ENCODE measurements around the gene KLF9.

The KLF9 gene

DNA sequence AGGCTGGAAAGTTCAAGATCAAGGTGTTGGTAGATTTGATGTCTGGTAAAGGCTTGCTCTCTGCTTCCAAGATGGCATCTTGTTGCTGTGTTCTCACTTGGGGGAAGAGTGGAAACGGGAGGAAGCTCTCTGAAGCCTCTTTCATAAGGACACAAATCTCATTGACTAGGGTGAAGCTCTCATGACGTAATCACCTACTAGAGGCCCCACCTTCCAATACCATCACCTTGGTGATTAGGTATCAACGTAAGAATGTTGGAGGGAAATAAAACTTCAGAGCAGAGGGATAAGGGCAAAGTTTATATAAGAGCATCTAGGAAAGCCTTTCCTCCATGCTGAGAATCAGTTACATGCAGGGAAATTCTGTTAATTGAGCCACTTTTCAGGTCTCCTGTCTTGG is 15.4 kb upstream of the KLF9 start:
- H3K27me3 ChIP-seq (ENCODE audit: low read depth, low read length) = peaks cover 5% of the 10 kb centered on the region; the same call in 1 of the 2 replicates
- H3K4me3 ChIP-seq (ENCODE audit: low read length) = no peak overlapping the region
- H3K9ac ChIP-seq (ENCODE audit: low read length) = no peak overlapping the region
- H3K4me1 ChIP-seq (ENCODE audit: low read length) = no peaks in the 10 kb centered on the region
- H2AFZ ChIP-seq (ENCODE audit: low read depth, low read length) = no peak overlapping the region
- no peaks in the 10 kb centered on the region for H3K36me3 ChIP-seq (replicated peaks; ENCODE audit: low read depth, low read length)
- no peaks in the 10 kb centered on the region for H3K79me2 ChIP-seq (ENCODE audit: low read length)
- H3K4me2 ChIP-seq (ENCODE audit: low read length) = no peak overlapping the region
- no peak overlapping the region for H3K27ac ChIP-seq (ENCODE audit: low read length)
- no peaks in the 10 kb centered on the region for H3K9me3 ChIP-seq (ENCODE audit: insufficient read depth, low read length)
- TF ChIP-seq, protein P1, sequence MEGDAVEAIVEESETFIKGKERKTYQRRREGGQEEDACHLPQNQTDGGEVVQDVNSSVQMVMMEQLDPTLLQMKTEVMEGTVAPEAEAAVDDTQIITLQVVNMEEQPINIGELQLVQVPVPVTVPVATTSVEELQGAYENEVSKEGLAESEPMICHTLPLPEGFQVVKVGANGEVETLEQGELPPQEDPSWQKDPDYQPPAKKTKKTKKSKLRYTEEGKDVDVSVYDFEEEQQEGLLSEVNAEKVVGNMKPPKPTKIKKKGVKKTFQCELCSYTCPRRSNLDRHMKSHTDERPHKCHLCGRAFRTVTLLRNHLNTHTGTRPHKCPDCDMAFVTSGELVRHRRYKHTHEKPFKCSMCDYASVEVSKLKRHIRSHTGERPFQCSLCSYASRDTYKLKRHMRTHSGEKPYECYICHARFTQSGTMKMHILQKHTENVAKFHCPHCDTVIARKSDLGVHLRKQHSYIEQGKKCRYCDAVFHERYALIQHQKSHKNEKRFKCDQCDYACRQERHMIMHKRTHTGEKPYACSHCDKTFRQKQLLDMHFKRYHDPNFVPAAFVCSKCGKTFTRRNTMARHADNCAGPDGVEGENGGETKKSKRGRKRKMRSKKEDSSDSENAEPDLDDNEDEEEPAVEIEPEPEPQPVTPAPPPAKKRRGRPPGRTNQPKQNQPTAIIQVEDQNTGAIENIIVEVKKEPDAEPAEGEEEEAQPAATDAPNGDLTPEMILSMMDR (IDR thresholded peaks at IDR 0.05; ENCODE audit: low read depth, low read length) = no peak
- no peak for TF ChIP-seq EZH2phosphoT487 (IDR thresholded peaks at IDR 0.05; ENCODE audit: low read depth)
- no peaks in the 10 kb centered on the region for H4K20me1 ChIP-seq (ENCODE audit: insufficient read depth, low read length)

DNA sequence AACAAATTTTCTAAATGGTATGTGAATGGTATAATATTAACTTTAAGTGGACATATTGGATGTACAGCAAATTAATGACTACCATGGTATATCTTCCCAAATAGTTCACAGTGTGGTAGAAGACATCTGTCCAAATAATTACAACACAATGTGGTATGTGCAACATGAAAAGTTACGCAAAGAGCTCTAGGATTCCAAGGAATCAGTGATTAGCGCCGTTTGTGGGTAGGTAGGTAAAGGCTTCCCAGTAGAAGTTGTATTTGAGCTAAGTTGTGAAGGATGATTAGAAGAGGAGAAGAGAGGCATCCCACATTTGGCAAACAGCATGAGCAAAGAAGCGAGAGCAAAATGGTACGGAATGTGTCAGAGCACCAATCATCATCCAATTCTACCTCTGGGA is 14.3 kb upstream of the KLF9 start:
- H3K27me3 ChIP-seq (ENCODE audit: low read depth, low read length) = peaks cover 5% of the 10 kb centered on the region; the same call in 1 of the 2 replicates
- no peaks in the 10 kb centered on the region for H3K36me3 ChIP-seq (replicated peaks; ENCODE audit: low read depth, low read length)
- no peaks in the 10 kb centered on the region for H3K79me2 ChIP-seq (ENCODE audit: low read length)
- H3K4me1 ChIP-seq (ENCODE audit: low read length) = no peaks in the 10 kb centered on the region
- H2AFZ ChIP-seq (ENCODE audit: low read depth, low read length) = no peak overlapping the region
- H4K20me1 ChIP-seq (ENCODE audit: insufficient read depth, low read length) = no peaks in the 10 kb centered on the region
- no peaks in the 10 kb centered on the region for H3K9me3 ChIP-seq (ENCODE audit: insufficient read depth, low read length)
- TF ChIP-seq, protein P1 (IDR thresholded peaks at IDR 0.05; ENCODE audit: low read depth, low read length) = no peak
- TF ChIP-seq EZH2phosphoT487 (IDR thresholded peaks at IDR 0.05; ENCODE audit: low read depth) = no peak
- H3K9ac ChIP-seq (ENCODE audit: low read length) = no peak overlapping the region
- H3K27ac ChIP-seq (ENCODE audit: low read length) = no peak overlapping the region
- H3K4me3 ChIP-seq (ENCODE audit: low read length) = no peak overlapping the region
- no peak overlapping the region for H3K4me2 ChIP-seq (ENCODE audit: low read length)

DNA sequence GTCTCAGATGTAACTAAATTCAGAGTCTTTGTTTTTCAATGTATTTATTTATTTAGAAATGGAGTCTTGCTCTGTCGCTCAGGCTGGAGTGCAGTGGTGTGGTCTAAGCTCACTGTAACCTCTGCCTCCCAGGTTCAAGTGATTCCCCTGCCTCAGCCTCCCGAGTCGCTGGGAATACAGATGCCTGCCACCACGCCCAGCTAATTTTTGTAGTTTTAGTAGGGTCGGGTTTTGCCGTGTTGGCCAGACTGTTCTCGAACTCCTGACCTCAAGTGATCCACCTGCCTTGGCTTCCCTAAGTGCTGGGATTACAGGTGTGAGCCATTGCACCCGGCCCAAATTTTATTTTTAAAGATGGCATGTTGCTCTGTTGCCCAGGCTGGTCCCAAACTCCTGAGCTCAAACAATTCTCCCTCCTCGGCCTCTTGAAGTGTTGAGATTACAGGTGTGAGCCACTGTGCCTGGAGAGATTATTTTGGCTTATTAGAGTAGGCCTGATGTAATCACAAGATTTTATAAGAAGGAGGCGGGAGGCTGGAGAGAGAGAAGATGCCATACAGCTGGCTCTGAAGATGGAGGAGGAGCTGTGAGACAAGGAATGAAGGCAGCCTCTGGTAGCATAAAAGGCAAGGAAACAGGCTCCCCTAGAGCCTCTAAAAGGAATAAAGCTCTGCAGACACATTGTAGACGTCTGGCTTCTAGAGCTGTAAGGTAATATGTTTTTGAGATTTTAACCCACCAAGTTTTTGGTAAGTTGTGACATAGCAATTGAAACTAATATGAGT is 12.9 kb upstream of the KLF9 start:
- H3K9me3 ChIP-seq (ENCODE audit: insufficient read depth, low read length) = no peaks in the 10 kb centered on the region
- H3K27me3 ChIP-seq (ENCODE audit: low read depth, low read length) = peaks cover 11% of the 10 kb centered on the region
- H3K4me2 ChIP-seq (ENCODE audit: low read length) = no peak overlapping the region
- no peaks in the 10 kb centered on the region for H3K79me2 ChIP-seq (ENCODE audit: low read length)
- H4K20me1 ChIP-seq (ENCODE audit: insufficient read depth, low read length) = no peaks in the 10 kb centered on the region
- no peak overlapping the region for H3K9ac ChIP-seq (ENCODE audit: low read length)
- no peaks in the 10 kb centered on the region for H3K36me3 ChIP-seq (replicated peaks; ENCODE audit: low read depth, low read length)
- H2AFZ ChIP-seq (ENCODE audit: low read depth, low read length) = no peak overlapping the region
- TF ChIP-seq, protein P1 (IDR thresholded peaks at IDR 0.05; ENCODE audit: low read depth, low read length) = no peak
- no peak for TF ChIP-seq EZH2phosphoT487 (IDR thresholded peaks at IDR 0.05; ENCODE audit: low read depth)
- H3K4me1 ChIP-seq (ENCODE audit: low read length) = no peaks in the 10 kb centered on the region
- no peak overlapping the region for H3K4me3 ChIP-seq (ENCODE audit: low read length)
- no peak overlapping the region for H3K27ac ChIP-seq (ENCODE audit: low read length)

DNA sequence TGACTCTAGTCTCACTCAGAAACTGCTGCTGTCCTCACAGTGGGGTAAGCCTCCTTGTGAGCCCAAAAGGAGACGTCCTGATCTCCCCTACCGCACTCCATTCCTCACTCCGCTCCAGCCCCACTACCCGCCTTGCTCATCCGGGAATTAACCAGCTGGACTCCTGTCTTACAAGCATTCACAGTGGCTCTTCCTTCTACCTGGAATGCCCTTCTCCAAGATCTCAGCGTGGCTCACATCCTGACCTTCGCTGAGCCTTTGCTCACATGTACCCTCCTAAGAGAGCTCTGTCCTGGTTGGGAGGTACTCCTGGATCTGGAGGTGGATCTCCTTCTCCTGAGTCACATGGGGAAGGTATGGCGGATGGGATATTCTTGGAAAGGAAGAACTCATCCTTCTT is 10.7 kb upstream of the KLF9 start:
- H3K36me3 ChIP-seq (replicated peaks; ENCODE audit: low read depth, low read length) = no peaks in the 10 kb centered on the region
- no peak overlapping the region for H3K27ac ChIP-seq (ENCODE audit: low read length)
- TF ChIP-seq EZH2phosphoT487 (IDR thresholded peaks at IDR 0.05; ENCODE audit: low read depth) = no peak
- TF ChIP-seq, protein P1 (IDR thresholded peaks at IDR 0.05; ENCODE audit: low read depth, low read length) = no peak
- H3K4me1 ChIP-seq (ENCODE audit: low read length) = peaks cover 17% of the 10 kb centered on the region
- H4K20me1 ChIP-seq (ENCODE audit: insufficient read depth, low read length) = no peaks in the 10 kb centered on the region
- peaks cover 32% of the 10 kb centered on the region for H3K27me3 ChIP-seq (ENCODE audit: low read depth, low read length)
- no peak overlapping the region for H3K4me2 ChIP-seq (ENCODE audit: low read length)
- H3K79me2 ChIP-seq (ENCODE audit: low read length) = no peaks in the 10 kb centered on the region
- H2AFZ ChIP-seq (ENCODE audit: low read depth, low read length) = no peak overlapping the region
- no peak overlapping the region for H3K9ac ChIP-seq (ENCODE audit: low read length)
- H3K9me3 ChIP-seq (ENCODE audit: insufficient read depth, low read length) = no peaks in the 10 kb centered on the region
- no peak overlapping the region for H3K4me3 ChIP-seq (ENCODE audit: low read length)

All from OCI-LY3 (cell line).